Breast epithelium (tissue), 3 donors: Measurements from ENCODE around the gene MAPKAP1.

Experiments
- POLR2AphosphoS5 ChIP-seq, 3 donors: sonication (generic); formaldehyde crosslinking; IDR thresholded peaks; one replicate each; pipeline ENCODE4 v1.6.1; 2017; ENCODE audit warnings: antibody characterized with exemption in 3 of 3
- TF ChIP-seq, protein P1 (sequence below), 3 donors: fragments of 450-650 bp; IDR thresholded peaks; one replicate each; pipeline ENCODE4 v1.5.1; 2016 to 2017; ENCODE audit warnings: antibody characterized with exemption in 3 of 3, mild to moderate bottlenecking in 3 of 3, moderate library complexity in 3 of 3

DNA sequence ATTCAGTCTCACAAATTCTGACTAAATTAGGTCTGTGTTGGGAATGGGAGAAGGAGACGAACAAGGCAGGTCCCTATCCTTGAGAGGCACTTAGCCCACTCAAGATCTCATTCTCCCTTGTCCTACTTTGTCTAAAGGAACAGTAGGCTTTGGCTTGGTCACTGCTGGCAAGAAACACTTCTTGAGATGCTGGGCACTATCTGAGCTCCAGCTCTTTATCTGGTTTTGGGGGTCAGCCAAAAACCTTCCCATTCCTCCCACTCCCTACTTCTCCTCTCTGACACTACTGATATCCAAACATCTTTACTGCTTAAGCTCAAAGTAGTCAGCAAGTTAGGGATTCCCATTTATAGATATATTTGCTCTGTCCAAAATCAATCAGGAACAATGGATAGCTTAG is 155.2 kb downstream of the MAPKAP1 start:
- TF ChIP-seq, protein P1, sequence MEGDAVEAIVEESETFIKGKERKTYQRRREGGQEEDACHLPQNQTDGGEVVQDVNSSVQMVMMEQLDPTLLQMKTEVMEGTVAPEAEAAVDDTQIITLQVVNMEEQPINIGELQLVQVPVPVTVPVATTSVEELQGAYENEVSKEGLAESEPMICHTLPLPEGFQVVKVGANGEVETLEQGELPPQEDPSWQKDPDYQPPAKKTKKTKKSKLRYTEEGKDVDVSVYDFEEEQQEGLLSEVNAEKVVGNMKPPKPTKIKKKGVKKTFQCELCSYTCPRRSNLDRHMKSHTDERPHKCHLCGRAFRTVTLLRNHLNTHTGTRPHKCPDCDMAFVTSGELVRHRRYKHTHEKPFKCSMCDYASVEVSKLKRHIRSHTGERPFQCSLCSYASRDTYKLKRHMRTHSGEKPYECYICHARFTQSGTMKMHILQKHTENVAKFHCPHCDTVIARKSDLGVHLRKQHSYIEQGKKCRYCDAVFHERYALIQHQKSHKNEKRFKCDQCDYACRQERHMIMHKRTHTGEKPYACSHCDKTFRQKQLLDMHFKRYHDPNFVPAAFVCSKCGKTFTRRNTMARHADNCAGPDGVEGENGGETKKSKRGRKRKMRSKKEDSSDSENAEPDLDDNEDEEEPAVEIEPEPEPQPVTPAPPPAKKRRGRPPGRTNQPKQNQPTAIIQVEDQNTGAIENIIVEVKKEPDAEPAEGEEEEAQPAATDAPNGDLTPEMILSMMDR (IDR thresholded peaks at IDR 0.05), result no peak
- no peak for TF ChIP-seq POLR2AphosphoS5 (IDR thresholded peaks at IDR 0.05)
